HG02840 (cell line): ENCODE data around the gene MUC4.
"Not testable (repeated sequence)": the region's sequence is repeated elsewhere in the genome, so short reads cannot be mapped to it uniquely, and the experiment has no call there.

ENCODE experiments used
- ATAC-seq: cut with Tn5 transposase; IDR thresholded peaks from one replicate; pipeline ENCODE4 v1.9.1; 2021; ENCODE audit warnings: mild to moderate bottlenecking, moderate library complexity, moderate number of reproducible peaks; ENCODE audit not compliant: unreplicated experiment, low FRiP score

The MUC4 gene

DNA sequence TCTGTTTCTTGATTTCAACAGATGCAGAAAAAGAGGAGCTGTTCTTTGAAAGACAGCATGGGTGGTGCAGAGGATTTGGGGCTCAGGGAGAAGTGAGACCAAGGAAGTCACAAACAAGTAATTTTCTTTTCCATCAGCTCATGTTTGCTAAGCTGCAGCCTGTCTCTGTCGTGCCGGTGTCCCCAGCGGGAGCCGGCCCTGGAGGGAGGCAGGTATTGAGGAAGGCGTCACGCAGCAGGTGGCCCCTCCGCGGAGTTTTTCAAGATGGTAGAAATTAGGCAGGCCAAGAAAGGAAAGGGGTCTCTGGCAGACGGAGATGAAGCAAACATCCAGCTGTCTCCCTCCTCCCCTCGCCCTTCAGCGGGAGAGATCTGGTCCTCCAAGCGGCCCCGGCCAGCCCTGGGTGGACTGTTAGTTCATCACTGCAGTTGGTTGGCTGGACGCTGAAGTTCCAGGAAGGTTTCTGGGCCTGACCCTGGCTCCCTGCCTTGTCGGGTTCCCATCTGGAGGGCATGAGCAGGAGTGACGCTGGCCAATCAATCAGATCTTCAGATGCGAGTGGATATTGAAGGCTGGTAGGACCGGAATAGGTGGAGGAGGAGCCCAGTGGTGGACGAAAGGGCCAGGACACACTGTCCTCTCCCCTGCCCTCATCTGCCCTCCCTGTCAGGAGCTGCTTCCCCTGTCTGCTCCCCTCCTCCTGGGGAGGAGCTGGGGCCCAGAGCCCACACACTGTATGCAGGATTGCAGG is 27.7 kb upstream of the MUC4 start:
- ATAC-seq, result no peak

GRCh38 chr3:195838714-195839113 is 27.0 kb upstream of the MUC4 start:
- ATAC-seq, result no peak

DNA sequence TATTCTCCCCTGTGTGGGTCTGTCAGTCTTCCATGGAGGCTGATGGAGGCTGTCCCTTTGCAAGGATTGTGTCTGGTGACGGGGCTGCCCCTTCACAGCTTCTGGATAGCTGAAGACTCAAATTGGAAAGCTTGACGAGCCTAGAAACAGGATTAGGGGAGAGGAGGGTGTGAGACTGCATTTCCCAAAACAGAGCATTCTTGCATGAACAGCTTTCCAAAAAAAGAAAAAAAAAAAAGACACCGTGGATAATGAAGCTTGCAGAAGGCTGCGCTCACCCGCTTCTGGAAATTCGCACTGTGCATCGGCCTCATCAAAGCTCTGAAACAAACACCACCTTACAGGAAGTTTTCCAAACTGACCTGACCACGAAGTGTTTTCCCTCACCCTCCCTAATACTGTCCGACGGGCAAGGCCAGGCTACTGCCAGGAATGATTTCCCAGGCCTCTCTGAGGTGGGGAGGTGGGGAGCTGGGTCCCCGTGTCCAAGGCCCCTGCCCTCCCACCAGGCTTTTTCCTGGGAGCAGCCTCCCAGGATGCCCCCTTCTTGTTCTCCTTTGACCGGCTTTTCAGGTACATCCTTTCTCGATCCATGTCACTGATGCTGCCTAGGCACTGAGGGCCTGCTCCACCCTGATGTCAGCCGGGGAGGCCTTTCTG is 24.9 kb upstream of the MUC4 start:
- ATAC-seq, result no peak

DNA sequence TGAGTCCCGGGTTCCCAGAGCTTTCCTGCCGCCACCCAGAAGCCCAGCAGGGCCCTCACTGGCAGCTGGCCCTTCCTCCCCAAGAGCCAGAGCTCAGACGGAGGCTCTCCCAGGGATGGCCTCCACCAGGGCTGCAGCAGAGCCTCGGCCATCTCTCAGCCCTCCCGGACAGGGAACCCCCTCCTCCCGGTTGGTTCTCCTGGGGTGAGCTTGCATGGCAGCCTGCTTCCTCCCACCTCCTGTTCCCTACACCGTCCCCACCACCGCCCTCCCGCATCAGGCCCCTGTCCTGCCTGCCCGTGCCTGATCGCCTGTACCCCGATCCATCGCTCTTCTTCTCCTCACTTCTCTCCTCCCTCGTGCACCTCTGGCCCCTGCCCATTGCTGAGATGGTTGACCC is 24.1 kb upstream of the MUC4 start:
- ATAC-seq, result no peak

- ATAC-seq, result no peak
Observed at GRCh38 chr3:195834675-195835583, 23.2 kb upstream of the MUC4 start.

DNA sequence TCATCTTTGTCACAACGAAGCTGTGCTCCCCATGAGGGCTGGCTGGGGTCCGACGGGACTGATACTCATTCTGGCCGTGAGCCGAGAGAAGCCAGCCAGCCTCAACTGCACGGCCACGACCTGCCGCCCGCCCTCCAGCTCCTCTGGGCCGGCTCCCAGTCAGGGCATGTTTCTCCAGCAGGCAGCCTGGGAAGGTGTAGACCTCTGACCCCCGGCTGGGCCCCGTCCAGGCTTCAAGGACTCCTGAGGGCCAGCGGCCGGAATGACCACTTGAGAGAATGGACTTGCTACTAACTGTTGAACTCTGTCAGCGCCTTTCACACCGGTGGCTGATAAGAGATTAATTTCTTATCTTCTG is 18.1 kb upstream of the MUC4 start:
- no peak for ATAC-seq

DNA sequence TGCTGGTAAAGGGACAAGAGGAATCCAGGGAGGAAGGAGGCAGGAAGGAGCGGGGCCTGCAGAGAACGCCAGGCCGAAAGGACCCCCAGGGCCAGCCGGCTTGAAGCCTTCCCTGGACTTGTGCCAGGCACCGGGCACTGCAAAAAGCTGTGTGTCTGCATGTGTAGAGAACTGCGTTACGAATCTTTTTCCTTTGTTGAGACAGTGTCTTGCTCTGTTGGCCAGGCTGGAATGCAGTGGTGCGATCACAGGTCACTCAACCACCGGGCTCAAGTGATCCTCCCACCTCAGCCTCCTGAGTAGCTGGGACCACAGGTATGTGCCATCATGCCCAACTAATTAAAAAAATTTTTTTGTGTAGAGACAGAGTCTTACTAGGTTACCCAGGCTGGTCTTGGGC is 17.0 kb upstream of the MUC4 start:
- no peak for ATAC-seq

DNA sequence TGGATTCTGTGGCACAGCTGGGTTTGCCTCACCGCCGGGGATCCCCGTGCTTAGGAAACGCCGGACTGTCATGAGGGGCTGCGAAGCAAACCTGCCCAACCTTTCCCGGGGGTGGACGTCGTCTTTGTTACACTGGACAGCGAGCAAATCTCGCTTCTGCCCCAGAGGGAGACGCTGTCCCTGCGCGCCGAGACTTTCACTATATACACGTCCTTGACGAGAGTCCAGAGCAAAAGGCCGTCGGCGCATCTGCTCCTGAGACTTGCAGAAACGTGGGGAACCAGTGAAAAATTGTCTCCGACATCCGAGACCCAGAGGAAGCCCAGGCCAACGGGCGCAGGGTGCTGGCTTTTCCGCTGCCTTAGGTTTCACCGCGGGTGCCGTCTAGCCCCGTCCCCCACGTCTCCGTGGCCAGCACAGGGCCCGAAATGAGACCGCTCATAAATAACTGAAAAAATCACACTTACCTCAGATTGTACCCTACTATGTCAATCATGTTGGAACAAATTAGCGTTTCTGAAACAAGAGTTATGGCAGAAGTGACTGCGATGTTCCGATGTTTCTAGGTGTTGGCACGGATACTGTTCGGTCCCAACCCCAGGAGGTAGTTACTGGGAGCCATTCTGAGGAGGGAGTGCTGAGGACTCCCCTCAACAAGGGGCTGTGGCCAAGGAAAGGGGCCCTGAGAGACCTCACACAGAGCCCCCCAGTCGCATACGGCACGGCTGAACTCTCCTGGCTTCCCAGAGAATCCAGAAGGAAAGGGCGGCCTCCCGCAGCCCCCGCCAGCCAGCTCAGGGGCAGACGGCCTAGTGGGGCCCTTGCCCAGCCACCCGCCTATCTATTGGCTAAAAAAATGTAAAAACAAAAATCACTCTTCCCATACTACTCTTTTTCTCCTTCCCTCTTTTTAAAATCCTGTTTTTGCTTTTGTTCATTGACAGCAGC is 14.4 kb upstream of the MUC4 start:
- ATAC-seq, result no peak

- no peak for ATAC-seq
Observed at GRCh38 chr3:195825191-195825588, 13.5 kb upstream of the MUC4 start.

DNA sequence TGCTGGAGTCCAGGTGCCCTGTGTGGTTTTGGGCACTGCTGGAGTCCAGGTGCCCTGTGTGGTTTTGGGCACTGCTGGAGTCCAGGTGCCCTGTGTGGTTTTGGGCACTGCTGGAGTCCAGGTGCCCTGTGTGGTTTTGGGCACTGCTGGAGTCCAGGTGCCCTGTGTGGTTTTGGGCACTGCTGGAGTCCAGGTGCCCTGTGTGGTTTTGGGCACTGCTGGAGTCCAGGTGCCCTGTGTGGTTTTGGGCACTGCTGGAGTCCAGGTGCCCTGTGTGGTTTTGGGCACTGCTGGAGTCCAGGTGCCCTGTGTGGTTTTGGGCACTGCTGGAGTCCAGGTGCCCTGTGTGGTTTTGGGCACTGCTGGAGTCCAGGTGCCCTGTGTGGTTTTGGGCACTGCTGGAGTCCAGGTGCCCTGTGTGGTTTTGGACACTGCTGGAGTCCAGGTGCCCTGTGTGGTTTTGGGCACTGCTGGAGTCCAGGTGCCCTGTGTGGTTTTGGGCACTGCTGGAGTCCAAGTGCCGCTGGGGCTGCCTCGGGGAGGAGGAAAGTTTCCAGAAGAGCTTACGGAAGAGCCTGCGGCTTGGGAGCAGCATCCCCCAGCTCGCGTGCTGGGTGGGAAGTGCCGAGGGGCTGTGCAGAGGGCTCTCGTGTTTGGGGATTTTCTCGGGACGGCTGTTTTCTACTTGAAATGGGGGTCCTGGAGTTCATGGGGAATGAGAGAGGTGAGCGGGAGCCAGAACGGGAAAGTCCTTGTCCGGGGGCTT is 12.9 kb upstream of the MUC4 start:
- not testable (repeated sequence) for ATAC-seq

DNA sequence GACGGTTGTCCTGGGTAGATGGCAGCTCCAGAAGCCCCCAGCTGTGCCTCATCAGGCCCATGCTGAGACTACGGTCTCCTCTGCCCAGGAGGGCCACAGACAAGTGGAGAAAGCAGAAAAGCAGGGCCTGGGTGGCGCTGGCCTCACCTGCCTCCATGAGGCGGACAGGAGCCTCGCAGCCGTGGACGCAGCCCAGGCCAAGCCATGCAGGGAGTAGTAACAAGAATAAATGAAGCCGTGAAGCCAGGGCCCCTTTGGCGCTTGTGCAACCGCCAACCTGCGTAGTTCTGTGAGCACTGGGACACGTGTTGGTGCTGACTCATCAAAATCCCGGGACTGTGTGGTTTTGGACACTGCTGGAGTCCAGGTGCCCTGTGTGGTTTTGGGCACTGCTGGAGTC is 12.3 kb upstream of the MUC4 start:
- ATAC-seq, result no peak

- no peak for ATAC-seq
Observed at GRCh38 chr3:195823280-195823679, 11.6 kb upstream of the MUC4 start.

DNA sequence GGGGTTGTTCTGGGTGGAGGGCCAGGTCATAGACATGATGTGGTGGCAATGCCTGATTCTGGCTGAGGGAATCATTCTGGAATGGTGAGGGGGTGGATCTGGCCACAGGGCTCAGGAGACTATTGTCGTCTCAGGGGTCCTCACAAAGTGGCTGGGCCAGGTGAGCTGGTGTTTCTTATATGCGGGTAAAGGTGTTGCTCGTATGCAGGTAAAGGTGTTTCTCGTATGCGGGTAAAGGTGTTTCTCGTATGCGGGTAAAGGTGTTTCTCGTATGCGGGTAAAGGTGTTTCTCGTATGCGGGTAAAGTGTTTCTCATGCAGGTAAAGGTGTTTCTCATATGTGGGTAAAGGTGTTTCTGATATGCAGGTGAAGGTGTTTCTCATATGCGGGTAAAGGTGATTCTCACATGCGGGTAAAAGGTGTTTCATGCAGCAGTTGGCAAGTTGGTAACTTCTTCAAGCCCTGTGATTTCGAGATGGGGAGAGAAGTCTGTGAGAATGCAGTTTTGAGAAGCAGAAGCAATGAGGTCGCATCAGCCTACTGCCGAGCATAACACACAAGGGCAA is 10.5 kb upstream of the MUC4 start:
- no peak for ATAC-seq

- ATAC-seq, result no peak
Observed at GRCh38 chr3:195821403-195822130, 9.8 kb upstream of the MUC4 start.

- no peak for ATAC-seq
Observed at GRCh38 chr3:195820901-195821300, 9.2 kb upstream of the MUC4 start.

- no peak for ATAC-seq
Observed at GRCh38 chr3:195820186-195820585, 8.5 kb upstream of the MUC4 start.

- no peak for ATAC-seq
Observed at GRCh38 chr3:195818301-195818700, 6.6 kb upstream of the MUC4 start.

- ATAC-seq, result no peak
Observed at GRCh38 chr3:195817578-195818135, 5.9 kb upstream of the MUC4 start.
